ENCODE data around the gene TRABD2A.
A peak's percentile ranks its signal among the peaks of the same experiment; 100 is the strongest.
"Not testable (repeated sequence)": the region's sequence is repeated elsewhere in the genome, so short reads cannot be mapped to it uniquely, and the experiment has no call there.

TRABD2A gene

DNA sequence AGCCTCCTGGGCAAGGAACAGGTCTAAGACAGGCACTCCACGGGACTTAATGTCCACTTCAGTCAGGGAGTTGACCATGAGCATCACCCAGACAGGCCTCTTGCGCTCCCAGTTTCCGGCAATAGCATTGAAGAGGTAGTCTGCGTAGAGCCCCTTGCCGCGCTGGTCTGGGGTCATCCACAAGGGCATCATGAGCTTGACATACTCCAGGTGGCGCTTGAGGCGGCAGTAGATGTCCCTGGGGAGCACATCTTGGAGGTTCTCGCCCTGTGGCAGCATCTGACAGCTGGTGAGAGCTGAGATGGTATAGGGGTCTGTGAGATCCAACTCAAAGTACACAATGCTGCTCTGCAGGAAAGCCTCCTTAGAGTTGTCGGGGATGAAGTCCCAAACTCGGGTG is 10.6 kb downstream of the TRABD2A start:
- WGBS: 93% methylated on average over 11 of the region's 11 CpGs
- Histone ChIP-seq H2AK5ac (ENCODE audit: low read length, severe bottlenecking) (no peak overlapping the region), H3K9ac (ENCODE audit: low read length) (no peak overlapping the region), H3K79me1 (replicated peaks; ENCODE audit: low read length, poor library complexity, severe bottlenecking) (no peaks in the 10 kb centered on the region), H2BK120ac (ENCODE audit: low read depth, low read length) (no peak overlapping the region), H3K14ac (ENCODE audit: low read length in 2 of 2) (no peak overlapping the region), H3K36me3 (ENCODE audit: control insufficient read depth in 1 of 2, insufficient read depth in 2 of 2, low read depth in 1 of 2, low read length in 2 of 2) (peaks cover 0 to 3% of the 10 kb centered on the region in 2 experiments), H3K9me3 (ENCODE audit: control insufficient read depth, low read length) (no peaks in the 10 kb centered on the region), H4K8ac (ENCODE audit: low read length) (no peak overlapping the region), H2AFZ (ENCODE audit: low read depth, low read length) (no peak overlapping the region), H3K23ac (ENCODE audit: low read length in 2 of 2) (no peak overlapping the region), H3K18ac (ENCODE audit: low read depth in 1 of 2, low read length in 2 of 2) (no peak overlapping the region), H2BK15ac (ENCODE audit: low read depth, poor library complexity, severe bottlenecking) (no peak overlapping the region), H3K27me3 (ENCODE audit: control insufficient read depth in 1 of 2, insufficient read depth in 1 of 2, low read length in 2 of 2) (peaks cover 0 to 5% of the 10 kb centered on the region in 2 experiments), H2BK5ac (ENCODE audit: low read depth, low read length, poor library complexity, severe bottlenecking) (no peak overlapping the region), H3K4ac (ENCODE audit: low read depth in 1 of 2, low read length in 2 of 2) (no peak overlapping the region), H3K27ac (ENCODE audit: low read length, poor library complexity, severe bottlenecking) (no peak overlapping the region), H3K4me2 (ENCODE audit: low read length, poor library complexity, severe bottlenecking) (no peak overlapping the region), H4K91ac (ENCODE audit: low read length) (no peak overlapping the region), H2BK12ac (ENCODE audit: low read length in 2 of 2) (no peak overlapping the region), H3K4me1 (ENCODE audit: control insufficient read depth, insufficient read depth, low read depth, low read length) (no peaks in the 10 kb centered on the region), H3K4me3 (ENCODE audit: insufficient read depth in 1 of 2, low read depth in 1 of 2, low read length in 2 of 2) (no peak overlapping the region)
- no peak for DNase-seq

DNA sequence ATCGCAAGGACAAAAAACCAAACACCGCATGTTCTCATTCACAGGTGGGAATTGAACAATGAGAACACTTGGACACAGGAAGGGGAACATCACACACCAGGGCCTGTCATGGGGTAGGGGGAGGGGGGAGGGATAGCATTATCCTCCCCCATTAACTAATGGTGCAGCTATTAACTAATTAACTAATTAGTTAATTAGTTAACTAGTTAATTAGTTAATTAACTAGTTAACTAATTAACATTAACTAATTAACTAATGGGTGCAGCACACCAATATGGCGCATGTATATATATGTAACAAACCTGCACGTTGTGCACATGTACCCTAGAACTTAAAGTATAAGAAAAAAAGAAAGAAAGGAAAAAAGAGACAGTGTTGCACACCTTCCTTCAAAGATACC is 12.6 kb downstream of the TRABD2A start:
- H3K14ac ChIP-seq (ENCODE audit: low read length in 2 of 2); H3K9ac ChIP-seq (ENCODE audit: low read length); H2BK15ac ChIP-seq (ENCODE audit: low read depth, poor library complexity, severe bottlenecking); H3K36me3 ChIP-seq (ENCODE audit: control insufficient read depth in 1 of 2, insufficient read depth in 2 of 2, low read depth in 1 of 2, low read length in 2 of 2); H2AFZ ChIP-seq (ENCODE audit: low read depth, low read length); H4K8ac ChIP-seq (ENCODE audit: low read length); H3K4me3 ChIP-seq (ENCODE audit: insufficient read depth in 1 of 2, low read depth in 1 of 2, low read length in 2 of 2); H3K4ac ChIP-seq (ENCODE audit: low read depth in 1 of 2, low read length in 2 of 2); H2BK5ac ChIP-seq (ENCODE audit: low read depth, low read length, poor library complexity, severe bottlenecking); H3K18ac ChIP-seq (ENCODE audit: low read depth in 1 of 2, low read length in 2 of 2); H3K9me3 ChIP-seq (ENCODE audit: control insufficient read depth, low read length); H3K27me3 ChIP-seq (ENCODE audit: control insufficient read depth in 1 of 2, insufficient read depth in 1 of 2, low read length in 2 of 2); H3K79me1 ChIP-seq (replicated peaks; ENCODE audit: low read length, poor library complexity, severe bottlenecking); H3K4me2 ChIP-seq (ENCODE audit: low read length, poor library complexity, severe bottlenecking); H2BK12ac ChIP-seq (ENCODE audit: low read length in 2 of 2); H2BK120ac ChIP-seq (ENCODE audit: low read depth, low read length); H4K91ac ChIP-seq (ENCODE audit: low read length); H3K4me1 ChIP-seq (ENCODE audit: control insufficient read depth, insufficient read depth, low read depth, low read length); H2AK5ac ChIP-seq (ENCODE audit: low read length, severe bottlenecking); H3K27ac ChIP-seq (ENCODE audit: low read length, poor library complexity, severe bottlenecking); H3K23ac ChIP-seq (ENCODE audit: low read length in 2 of 2); DNase-seq: not testable (repeated sequence)
- no CpG with 5 or more reads among the region's 4 CpGs for WGBS

- 85% methylated on average over 3 of the region's 3 CpGs for WGBS
- Histone ChIP-seq H2AFZ (ENCODE audit: low read depth, low read length) (no peak overlapping the region), H3K27me3 (ENCODE audit: control insufficient read depth in 1 of 2, insufficient read depth in 1 of 2, low read length in 2 of 2) (peaks cover 0 to 19% of the 10 kb centered on the region in 2 experiments), H3K4ac (ENCODE audit: low read depth in 1 of 2, low read length in 2 of 2) (no peak overlapping the region), H2BK120ac (ENCODE audit: low read depth, low read length) (no peak overlapping the region), H3K23ac (ENCODE audit: low read length in 2 of 2) (no peak overlapping the region), H2AK5ac (ENCODE audit: low read length, severe bottlenecking) (no peak overlapping the region), H2BK15ac (ENCODE audit: low read depth, poor library complexity, severe bottlenecking) (no peak overlapping the region), H4K8ac (ENCODE audit: low read length) (no peak overlapping the region), H2BK12ac (ENCODE audit: low read length in 2 of 2) (no peak overlapping the region), H3K14ac (ENCODE audit: low read length in 2 of 2) (no peak overlapping the region), H2BK5ac (ENCODE audit: low read depth, low read length, poor library complexity, severe bottlenecking) (no peak overlapping the region), H3K4me3 (ENCODE audit: insufficient read depth in 1 of 2, low read depth in 1 of 2, low read length in 2 of 2) (no peak overlapping the region), H3K4me1 (ENCODE audit: control insufficient read depth, insufficient read depth, low read depth, low read length) (peaks cover 1% of the 10 kb centered on the region), H3K9ac (ENCODE audit: low read length) (peak overlapping the region; percentile 5), H3K4me2 (ENCODE audit: low read length, poor library complexity, severe bottlenecking) (no peak overlapping the region), H4K91ac (ENCODE audit: low read length) (no peak overlapping the region), H3K18ac (ENCODE audit: low read depth in 1 of 2, low read length in 2 of 2) (no peak overlapping the region), H3K79me1 (replicated peaks; ENCODE audit: low read length, poor library complexity, severe bottlenecking) (no peaks in the 10 kb centered on the region), H3K27ac (ENCODE audit: low read length, poor library complexity, severe bottlenecking) (no peak overlapping the region), H3K36me3 (ENCODE audit: control insufficient read depth in 1 of 2, insufficient read depth in 2 of 2, low read depth in 1 of 2, low read length in 2 of 2) (no peaks in the 10 kb centered on the region), H3K9me3 (ENCODE audit: control insufficient read depth, low read length) (no peaks in the 10 kb centered on the region)
- DNase-seq: no peak
Measured at GRCh38 chr2:84866122-84866521, 14.8 kb downstream of the TRABD2A start.

GRCh38 chr2:84865181-84865783 is 15.6 kb downstream of the TRABD2A start:
- Histone ChIP-seq H2BK15ac (ENCODE audit: low read depth, poor library complexity, severe bottlenecking) (no peak overlapping the region), H3K4me3 (ENCODE audit: insufficient read depth in 1 of 2, low read depth in 1 of 2, low read length in 2 of 2) (no peak overlapping the region), H3K4me2 (ENCODE audit: low read length, poor library complexity, severe bottlenecking) (no peak overlapping the region), H2BK120ac (ENCODE audit: low read depth, low read length) (no peak overlapping the region), H4K8ac (ENCODE audit: low read length) (no peak overlapping the region), H3K4ac (ENCODE audit: low read depth in 1 of 2, low read length in 2 of 2) (no peak overlapping the region), H4K91ac (ENCODE audit: low read length) (no peak overlapping the region), H2AK5ac (ENCODE audit: low read length, severe bottlenecking) (no peak overlapping the region), H3K27me3 (ENCODE audit: control insufficient read depth in 1 of 2, insufficient read depth in 1 of 2, low read length in 2 of 2) (peaks cover 0 to 17% of the 10 kb centered on the region in 2 experiments), H3K18ac (ENCODE audit: low read depth in 1 of 2, low read length in 2 of 2) (no peak overlapping the region), H2AFZ (ENCODE audit: low read depth, low read length) (no peak overlapping the region), H3K9me3 (ENCODE audit: control insufficient read depth, low read length) (no peaks in the 10 kb centered on the region), H3K79me1 (replicated peaks; ENCODE audit: low read length, poor library complexity, severe bottlenecking) (no peaks in the 10 kb centered on the region), H2BK12ac (ENCODE audit: low read length in 2 of 2) (no peak overlapping the region), H2BK5ac (ENCODE audit: low read depth, low read length, poor library complexity, severe bottlenecking) (no peak overlapping the region), H3K14ac (ENCODE audit: low read length in 2 of 2) (no peak overlapping the region), H3K36me3 (ENCODE audit: control insufficient read depth in 1 of 2, insufficient read depth in 2 of 2, low read depth in 1 of 2, low read length in 2 of 2) (no peaks in the 10 kb centered on the region), H3K27ac (ENCODE audit: low read length, poor library complexity, severe bottlenecking) (no peak overlapping the region), H3K4me1 (ENCODE audit: control insufficient read depth, insufficient read depth, low read depth, low read length) (peaks cover 1% of the 10 kb centered on the region), H3K9ac (ENCODE audit: low read length) (no peak overlapping the region), H3K23ac (ENCODE audit: low read length in 2 of 2) (no peak overlapping the region)
- 90% methylated on average over 6 of the region's 6 CpGs for WGBS
- peak; percentile 31 for DNase-seq

Measured in mesenchymal stem cell (in vitro differentiated cells and primary cell).